Measurements from ENCODE around the gene THRA.

Gene THRA

DNA sequence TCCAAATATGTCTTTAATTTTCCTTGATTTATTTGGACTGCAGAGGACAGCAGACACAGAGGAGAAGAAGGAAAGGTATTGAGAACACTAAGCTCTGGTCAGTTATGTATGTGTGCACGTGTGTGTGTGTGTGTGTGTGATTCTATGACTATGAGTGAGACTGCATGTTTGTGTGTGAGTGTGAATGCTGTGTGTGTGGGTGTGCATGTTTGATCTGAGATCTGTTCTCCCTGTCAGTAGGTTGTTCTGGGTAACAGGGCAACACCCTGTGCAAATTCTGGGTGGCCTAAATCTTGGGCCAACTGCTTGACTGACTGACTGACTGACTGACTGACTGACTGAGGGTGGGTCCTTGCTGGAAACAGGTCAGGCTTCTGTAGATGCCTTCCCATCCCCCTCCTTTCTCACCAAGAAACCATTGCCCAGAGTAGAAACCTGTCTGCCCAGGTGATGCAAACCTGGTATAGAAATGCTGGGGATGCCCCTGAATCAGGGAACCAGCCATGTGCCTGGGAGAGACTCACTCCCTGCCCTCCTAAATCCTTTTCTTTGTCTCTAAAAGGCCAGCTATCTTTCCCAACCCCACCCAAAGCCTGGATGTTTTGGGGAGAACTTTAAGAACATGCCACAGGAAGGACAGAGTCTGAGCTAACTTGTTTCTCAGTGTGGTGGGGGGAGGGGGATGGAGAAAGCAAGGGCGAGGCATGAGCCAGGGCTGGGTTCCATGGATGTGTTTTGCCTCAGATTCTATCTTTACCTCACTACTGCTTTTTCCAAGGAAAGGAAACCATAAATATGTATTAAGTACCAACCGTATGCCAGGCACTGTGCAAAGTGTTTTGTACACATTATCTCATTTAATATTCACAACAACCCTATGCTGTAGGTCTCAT, 42.1 kb downstream of the THRA start:
- Mint-ChIP-seq H3K4me3 (peak overlapping the region; percentile 4), H3K4me1 (ENCODE audit: low read depth) (peaks cover 88% of the 10 kb centered on the region), H3K27me3 (no peaks in the 10 kb centered on the region), H3K27ac (peak overlapping the region; percentile 78), H3K9me3 (ENCODE audit: low read depth) (no peaks in the 10 kb centered on the region), H3K36me3 (no peaks in the 10 kb centered on the region)

DNA sequence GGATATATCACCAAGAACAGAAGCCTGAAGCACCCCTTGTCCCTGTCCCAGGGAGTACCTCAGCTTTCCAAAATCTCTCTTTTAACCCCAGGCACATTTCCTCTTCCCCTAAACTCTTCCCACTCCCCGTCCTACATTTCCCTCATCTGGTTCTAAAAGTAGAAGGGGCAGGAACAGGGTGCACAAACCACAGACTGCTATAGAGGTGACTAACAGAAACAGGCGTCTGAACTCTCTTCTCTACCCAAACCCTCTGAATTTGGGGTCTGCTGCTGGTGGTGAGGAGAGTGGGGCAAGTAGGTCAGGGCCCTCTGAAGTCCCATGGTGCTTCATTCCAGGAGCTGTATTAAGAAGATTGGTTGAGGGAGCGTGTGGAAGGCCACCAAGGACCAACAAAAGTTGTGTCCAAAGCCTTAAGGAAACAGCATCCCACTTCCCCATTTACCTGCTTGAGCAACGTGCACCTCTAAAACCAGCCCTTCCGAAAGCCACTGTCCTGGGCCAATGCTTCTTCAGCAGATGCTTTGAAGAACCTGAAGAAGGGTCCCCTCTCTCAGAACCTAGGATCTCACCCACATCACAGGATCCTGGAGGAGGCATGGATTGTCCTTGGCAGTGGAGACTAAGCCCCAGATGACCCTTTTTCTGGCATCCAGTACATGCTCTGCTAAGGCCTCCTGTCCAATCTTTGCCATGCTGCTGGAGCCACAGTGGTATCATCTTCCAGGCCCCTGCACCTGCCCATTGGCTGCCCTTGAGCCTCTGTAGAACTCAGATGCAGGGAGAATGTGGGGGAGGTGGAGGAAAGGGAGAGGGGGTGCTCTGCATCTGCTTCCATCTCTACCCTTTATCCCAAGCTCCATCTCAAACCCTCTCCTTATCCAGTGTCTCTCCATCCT, 43.3 kb downstream of the THRA start:
- Mint-ChIP-seq H3K9me3 (ENCODE audit: low read depth) (no peaks in the 10 kb centered on the region), H3K36me3 (no peaks in the 10 kb centered on the region), H3K4me1 (ENCODE audit: low read depth) (peaks cover 88% of the 10 kb centered on the region), H3K27me3 (no peaks in the 10 kb centered on the region), H3K27ac (peak overlapping the region; percentile 52), H3K4me3 (peak overlapping the region; percentile 36)

DNA sequence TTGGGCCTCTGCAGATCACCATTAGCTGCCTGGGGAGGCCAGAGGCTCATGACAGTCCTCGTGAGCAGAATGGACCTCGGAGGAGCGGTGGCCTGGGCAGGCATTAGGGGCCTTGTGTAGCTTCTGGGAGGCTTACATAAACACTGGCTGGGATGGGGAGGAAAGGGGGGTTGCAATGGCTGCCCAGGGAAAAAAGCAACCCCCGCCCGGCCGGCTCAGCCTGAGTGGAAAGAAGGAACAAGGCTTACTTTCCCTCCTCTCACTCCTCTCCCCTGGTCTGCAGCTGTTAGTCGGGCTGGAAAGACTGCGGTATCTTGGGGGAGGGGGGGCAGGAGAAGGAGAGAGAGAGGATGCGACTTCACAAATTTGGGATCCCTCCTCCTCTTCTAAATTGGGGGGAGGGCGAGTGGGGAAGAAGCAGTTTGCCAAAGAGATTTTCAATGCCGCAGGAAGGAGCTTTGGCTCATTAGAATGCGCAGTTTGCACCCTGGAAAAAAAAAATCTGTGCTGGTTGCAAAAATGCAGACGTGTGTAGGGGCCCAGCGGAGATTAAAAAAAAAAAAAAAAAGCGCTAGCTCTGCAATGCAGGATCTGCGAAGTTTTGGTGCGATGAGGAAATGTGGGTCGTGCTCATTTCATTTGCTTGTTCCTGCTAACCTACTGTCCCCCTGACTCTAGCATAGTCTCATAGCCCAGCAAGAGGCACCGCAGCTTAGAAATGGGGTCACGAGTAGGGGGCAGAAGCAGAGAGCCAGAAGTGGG, 44.2 kb downstream of the THRA start:
- H3K36me3 Mint-ChIP-seq: no peaks in the 10 kb centered on the region
- no peaks in the 10 kb centered on the region for H3K27me3 Mint-ChIP-seq
- peak overlapping the region; percentile 70 for H3K4me3 Mint-ChIP-seq
- H3K4me1 Mint-ChIP-seq (ENCODE audit: low read depth): peaks cover 89% of the 10 kb centered on the region
- no peaks in the 10 kb centered on the region for H3K9me3 Mint-ChIP-seq (ENCODE audit: low read depth)
- peak overlapping the region; percentile 95 for H3K27ac Mint-ChIP-seq

DNA sequence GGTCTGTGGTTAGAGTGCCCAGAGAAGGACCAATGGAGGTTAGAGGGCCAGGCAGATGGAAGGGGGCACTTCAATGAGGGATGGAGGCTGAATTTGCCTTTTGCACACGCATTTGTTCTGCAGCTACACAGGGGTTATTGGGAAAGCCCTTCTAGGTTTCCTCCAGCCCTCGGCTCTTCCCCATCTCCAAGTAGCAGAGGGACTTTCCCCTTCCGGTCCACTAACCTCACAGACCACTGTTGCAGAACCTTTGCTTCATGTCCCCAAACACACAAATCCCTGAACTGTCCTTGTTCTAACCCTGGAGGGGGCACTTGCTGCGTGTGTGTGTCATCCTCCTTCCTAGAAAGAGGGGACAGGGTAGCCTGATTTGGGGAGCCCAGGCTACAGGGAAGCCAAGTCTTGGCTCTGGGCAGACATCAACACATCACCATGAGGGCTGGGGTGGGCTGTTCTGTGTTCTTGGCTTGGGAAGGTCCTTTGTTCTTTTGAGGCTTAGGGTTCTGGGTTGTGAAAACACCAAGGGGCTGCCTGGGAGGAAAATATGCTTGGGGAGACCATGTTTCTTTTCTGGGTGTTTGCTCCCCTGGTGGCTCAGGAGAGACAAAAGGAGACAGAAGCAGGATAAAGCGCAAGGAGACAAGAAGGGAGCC, 44.9 kb downstream of the THRA start:
- no peaks in the 10 kb centered on the region for H3K36me3 Mint-ChIP-seq
- peak overlapping the region; percentile 70 for H3K4me3 Mint-ChIP-seq
- H3K4me1 Mint-ChIP-seq (ENCODE audit: low read depth): peaks cover 94% of the 10 kb centered on the region
- H3K9me3 Mint-ChIP-seq (ENCODE audit: low read depth): no peaks in the 10 kb centered on the region
- no peaks in the 10 kb centered on the region for H3K27me3 Mint-ChIP-seq
- H3K27ac Mint-ChIP-seq: peak overlapping the region; percentile 95

DNA sequence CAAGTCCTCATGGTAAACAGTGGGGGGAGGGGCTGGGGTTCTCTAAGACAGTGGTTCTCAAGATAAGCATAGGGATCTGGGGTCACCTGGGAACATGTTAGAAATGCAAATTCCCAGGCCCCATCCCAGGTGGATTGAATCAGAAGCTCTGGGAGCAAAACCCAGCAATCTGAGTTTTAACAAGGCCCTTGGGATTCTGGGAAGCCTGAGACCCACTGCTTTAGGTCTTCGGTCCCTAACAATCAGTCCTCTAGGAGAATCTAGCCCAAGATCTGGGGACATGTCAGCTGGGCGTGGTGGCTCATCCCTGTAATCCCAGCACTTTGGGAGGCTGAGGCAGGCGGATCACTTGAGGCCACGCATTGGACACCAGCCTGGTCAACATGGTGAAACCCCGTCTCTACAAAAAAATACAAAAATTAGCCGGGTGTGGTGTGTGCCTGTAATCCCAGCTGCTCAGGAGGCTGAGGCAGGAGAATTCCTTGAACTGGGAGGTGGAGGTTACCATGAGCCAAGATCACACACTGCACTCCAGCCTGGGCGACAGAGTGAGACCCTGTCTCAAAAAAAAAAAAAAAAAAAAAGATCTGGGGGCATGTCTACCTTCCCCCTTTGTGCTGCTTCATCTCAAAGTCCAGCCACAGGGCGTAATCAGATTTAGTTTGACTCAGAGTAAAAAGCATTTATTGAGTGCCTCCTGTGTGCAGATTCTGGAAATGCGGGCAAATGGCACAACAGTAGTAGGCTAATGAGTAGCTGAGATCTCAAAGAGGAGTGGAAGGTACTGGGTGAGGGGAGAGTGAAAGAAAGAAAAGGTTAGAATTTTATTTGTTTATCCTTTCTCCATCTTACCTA, 46.4 kb downstream of the THRA start:
- Mint-ChIP-seq H3K9me3 (ENCODE audit: low read depth) (no peaks in the 10 kb centered on the region), H3K4me3 (peak overlapping the region; percentile 3), H3K36me3 (no peaks in the 10 kb centered on the region), H3K27ac (peak overlapping the region; percentile 66), H3K4me1 (ENCODE audit: low read depth) (peaks cover 91% of the 10 kb centered on the region), H3K27me3 (no peaks in the 10 kb centered on the region)

DNA sequence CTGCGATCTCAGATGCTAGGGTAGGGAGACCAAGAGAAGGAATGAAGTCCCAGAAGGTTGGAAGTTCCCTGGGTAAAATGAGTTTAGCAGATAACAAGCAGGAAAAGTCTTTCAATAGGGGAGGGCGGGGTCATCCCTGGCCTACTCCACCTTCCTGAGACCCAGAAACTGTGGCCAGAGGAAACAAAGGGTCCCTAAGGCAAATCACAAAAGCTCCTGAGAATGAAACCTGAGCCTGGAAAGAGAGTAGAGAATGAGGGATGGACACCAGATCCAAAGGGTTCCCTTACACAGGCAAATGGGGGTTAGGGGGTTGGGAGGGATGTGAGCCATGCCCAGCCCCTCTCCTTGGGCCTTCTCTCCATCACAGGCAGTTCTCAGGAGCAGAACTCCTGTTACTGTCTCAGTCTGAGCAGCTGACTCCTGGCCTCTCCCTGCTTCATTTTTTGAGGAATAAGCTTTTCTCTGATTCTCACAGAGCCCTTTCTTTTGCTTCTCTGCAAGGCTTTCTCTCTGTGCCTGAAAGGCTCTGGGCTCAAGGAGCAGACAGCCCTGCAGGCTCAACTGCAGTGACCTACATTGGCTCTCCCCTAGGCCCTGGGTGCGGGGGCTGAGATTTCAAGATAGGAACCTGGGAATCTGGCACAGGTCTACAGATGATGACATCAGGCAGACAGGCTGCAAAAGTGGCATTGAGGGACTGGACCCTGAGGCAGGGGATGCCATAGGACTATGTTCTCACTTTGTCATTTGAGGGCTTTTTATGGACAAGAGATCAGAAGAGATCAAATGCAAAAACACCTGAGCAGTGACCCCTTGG, 47.5 kb downstream of the THRA start:
- H3K4me1 Mint-ChIP-seq (ENCODE audit: low read depth): peaks cover 80% of the 10 kb centered on the region
- no peaks in the 10 kb centered on the region for H3K27me3 Mint-ChIP-seq
- H3K36me3 Mint-ChIP-seq: no peaks in the 10 kb centered on the region
- H3K27ac Mint-ChIP-seq: peak overlapping the region; percentile 66
- H3K9me3 Mint-ChIP-seq (ENCODE audit: low read depth): no peaks in the 10 kb centered on the region
- peak overlapping the region; percentile 7 for H3K4me3 Mint-ChIP-seq

DNA sequence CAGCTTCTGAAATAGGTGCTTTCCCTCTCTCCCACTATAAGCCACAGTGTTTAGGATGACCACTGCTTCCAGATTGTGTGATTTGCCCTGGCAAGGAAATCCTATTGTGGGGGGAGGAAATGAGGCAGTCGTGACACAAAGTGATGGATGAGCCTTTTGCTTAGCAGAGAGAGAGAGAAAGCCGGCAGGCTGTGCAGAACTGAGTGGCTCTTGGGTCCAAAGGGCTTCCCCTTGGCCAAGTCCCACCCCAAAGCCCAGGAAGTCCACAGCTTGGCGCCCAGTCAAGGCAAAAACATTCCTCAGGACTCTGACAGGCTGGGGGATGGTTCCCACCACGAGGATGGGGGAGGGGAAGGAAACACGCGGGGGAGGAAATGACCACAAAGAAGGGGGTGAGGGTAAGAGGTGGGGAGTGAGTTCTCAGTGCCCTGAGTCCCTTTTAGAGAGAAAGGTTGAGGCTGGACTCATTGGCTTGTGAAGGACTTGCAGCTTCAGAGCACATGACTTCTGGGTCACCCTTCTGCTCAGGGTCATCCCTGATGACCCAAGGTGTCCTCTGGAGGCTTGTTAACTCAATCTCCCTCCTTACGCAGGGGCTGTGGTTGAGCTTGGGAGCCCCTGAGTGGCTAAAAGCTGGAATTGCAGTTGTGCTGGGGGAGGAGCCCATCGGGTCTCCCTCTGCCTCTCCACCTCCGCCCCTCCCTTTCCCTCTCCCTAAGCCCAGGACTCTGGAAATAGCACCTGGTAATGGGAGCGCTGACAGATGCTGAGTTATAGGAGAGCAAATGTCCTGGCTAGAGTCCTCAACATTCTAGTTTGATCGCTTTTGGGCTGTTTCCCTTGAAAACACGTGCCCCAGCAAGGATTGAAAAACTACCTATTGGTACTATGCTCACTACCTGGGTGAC, 48.7 kb downstream of the THRA start:
- peak overlapping the region; percentile 31 for H3K4me3 Mint-ChIP-seq

DNA sequence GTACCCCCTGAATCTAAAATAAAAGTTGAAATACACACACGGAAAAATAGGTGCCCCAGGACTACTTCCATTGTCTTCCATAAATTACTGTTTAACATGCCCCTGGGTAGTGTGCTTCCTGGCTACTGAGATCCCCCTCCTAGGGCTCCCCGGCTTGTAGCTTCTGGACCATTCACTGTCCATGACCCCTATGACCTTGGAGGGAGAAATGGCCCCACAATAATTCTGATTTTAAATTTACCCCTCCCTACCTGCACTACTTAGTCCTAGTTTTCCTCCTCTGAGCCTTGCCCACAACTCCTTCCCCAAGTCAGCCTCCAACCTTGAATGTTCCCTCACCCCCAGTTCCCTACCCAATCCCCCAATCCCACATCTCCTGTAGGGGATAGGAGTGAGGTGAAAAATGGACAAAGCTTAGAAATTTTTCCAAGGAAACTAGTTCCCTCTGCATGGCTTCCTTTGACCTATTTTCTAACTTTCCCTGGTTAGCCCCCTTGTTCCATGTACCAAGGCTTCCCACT, 49.5 kb downstream of the THRA start:
- H3K36me3 Mint-ChIP-seq: no peaks in the 10 kb centered on the region
- H3K4me1 Mint-ChIP-seq (ENCODE audit: low read depth): peaks cover 60% of the 10 kb centered on the region
- H3K4me3 Mint-ChIP-seq: peak overlapping the region; percentile 53
- no peaks in the 10 kb centered on the region for H3K27me3 Mint-ChIP-seq
- no peaks in the 10 kb centered on the region for H3K9me3 Mint-ChIP-seq (ENCODE audit: low read depth)
- H3K27ac Mint-ChIP-seq: peak overlapping the region; percentile 96

More for the DNA sequence above, 48.7 kb downstream of the THRA start:
- Mint-ChIP-seq H3K36me3 (no peaks in the 10 kb centered on the region), H3K27ac (peak overlapping the region; percentile 96), H3K4me1 (ENCODE audit: low read depth) (peaks cover 68% of the 10 kb centered on the region), H3K27me3 (no peaks in the 10 kb centered on the region), H3K9me3 (ENCODE audit: low read depth) (no peaks in the 10 kb centered on the region)

DNA sequence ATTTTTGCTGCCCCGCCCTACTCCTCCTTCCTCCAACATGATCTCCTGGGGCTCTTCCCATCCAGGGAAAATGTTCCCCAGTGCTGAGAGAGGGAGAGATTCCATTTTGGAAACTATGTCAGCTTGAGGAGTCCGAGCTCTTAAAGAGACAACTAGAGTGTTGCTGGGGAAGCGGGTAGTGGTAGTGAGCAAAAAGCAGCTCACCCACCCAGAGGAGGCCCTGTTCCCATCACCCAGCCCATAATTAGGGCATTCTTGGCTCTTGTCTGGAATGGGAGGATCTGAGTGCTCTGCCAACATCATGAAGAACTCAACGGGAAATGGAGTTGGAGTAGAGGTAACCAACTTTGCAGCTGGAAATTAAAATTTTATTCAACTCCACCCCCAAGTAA, 49.9 kb downstream of the THRA start:
- H3K4me1 Mint-ChIP-seq (ENCODE audit: low read depth): peaks cover 56% of the 10 kb centered on the region
- no peaks in the 10 kb centered on the region for H3K27me3 Mint-ChIP-seq
- H3K27ac Mint-ChIP-seq: peak overlapping the region; percentile 96
- H3K4me3 Mint-ChIP-seq: peak overlapping the region; percentile 85
- no peaks in the 10 kb centered on the region for H3K9me3 Mint-ChIP-seq (ENCODE audit: low read depth)
- H3K36me3 Mint-ChIP-seq: no peaks in the 10 kb centered on the region

DNA sequence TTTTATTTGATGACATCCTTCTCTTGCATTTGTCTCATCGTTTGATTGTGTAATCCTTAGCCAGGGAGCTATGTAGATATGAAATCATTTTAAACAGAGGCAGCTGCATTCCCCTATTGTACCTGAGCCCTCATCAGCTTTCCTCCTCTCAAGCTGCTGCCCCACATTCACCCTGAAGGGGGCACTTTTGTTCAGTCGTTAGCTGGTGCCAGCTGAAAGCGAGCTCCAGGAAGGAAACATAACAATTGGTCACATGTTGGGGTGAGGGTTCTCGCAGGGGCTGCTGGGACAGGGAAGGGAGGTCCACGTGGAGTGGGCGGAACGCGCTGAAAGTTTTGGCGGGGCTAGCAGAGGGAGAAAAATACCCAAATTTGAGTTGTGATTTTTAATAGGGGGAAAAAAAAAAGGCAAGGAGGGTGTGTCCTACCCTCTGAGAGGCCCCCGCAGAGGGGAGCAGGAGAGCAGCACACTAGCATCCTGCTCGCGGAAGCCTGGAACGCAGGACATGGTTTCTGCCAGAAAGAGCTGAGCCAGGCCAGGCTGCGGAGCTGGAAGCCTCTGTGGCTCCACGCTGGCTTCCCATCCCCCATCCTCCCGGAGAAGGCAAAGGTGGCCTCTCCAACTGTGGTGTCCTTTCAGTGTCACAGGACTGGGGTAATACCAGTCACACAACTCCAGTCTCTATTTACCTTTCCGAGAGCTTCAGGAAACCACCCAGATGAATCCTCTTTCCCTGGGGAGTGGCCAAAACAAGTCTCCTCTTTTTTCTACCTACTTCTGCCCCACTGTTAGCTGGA, 50.5 kb downstream of the THRA start:
- no peaks in the 10 kb centered on the region for H3K36me3 Mint-ChIP-seq
- H3K4me1 Mint-ChIP-seq (ENCODE audit: low read depth): peaks cover 54% of the 10 kb centered on the region
- no peaks in the 10 kb centered on the region for H3K9me3 Mint-ChIP-seq (ENCODE audit: low read depth)
- H3K27ac Mint-ChIP-seq: peak overlapping the region; percentile 96
- no peaks in the 10 kb centered on the region for H3K27me3 Mint-ChIP-seq
- peak overlapping the region; percentile 85 for H3K4me3 Mint-ChIP-seq

DNA sequence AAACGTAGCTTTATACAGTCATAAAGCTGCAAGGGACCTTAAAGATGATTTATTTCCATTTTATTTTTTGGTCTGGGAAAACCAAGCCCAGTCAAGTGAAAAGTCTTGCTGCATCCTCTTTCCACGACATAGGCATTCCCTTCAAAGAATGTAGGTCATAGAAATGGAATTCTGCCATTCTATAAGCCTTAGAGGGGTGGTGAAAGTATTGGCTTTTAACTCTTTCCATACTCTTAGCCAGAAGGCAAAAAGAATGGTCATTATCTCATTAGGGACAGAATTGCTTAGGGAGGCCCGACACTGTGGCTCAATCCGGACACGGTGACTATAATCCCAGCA, 51.1 kb downstream of the THRA start:
- H3K27me3 Mint-ChIP-seq: no peaks in the 10 kb centered on the region
- H3K36me3 Mint-ChIP-seq: no peaks in the 10 kb centered on the region
- peak overlapping the region; percentile 96 for H3K27ac Mint-ChIP-seq
- H3K9me3 Mint-ChIP-seq (ENCODE audit: low read depth): no peaks in the 10 kb centered on the region
- H3K4me3 Mint-ChIP-seq: peak overlapping the region; percentile 85
- H3K4me1 Mint-ChIP-seq (ENCODE audit: low read depth): peaks cover 53% of the 10 kb centered on the region
